GM12865 (cell line): ENCODE data around the gene WNT5B.

Experiments
- DNase-seq: peaks from one replicate; pipeline ENCODE4 v3.0.0; 2010; ENCODE audit warnings: low read depth
- H3K4me3 ChIP-seq: 2 replicates; pipeline ENCODE4 v1.5.1; 2011; ENCODE audit warnings: mild to moderate bottlenecking, low read depth, low read length, control low read depth
- TF ChIP-seq, protein P1 (sequence below): IDR thresholded peaks from 2 replicates; pipeline ENCODE4 v1.5.1; 2011; ENCODE audit warnings: low read length, control low read depth, low read depth, inconsistent platforms; ENCODE audit not compliant: insufficient read depth; ENCODE audit errors: missing control alignments

The WNT5B gene

GRCh38 chr12:1584326-1584725 is 44.7 kb upstream of the WNT5B start:
- TF ChIP-seq, protein P1, sequence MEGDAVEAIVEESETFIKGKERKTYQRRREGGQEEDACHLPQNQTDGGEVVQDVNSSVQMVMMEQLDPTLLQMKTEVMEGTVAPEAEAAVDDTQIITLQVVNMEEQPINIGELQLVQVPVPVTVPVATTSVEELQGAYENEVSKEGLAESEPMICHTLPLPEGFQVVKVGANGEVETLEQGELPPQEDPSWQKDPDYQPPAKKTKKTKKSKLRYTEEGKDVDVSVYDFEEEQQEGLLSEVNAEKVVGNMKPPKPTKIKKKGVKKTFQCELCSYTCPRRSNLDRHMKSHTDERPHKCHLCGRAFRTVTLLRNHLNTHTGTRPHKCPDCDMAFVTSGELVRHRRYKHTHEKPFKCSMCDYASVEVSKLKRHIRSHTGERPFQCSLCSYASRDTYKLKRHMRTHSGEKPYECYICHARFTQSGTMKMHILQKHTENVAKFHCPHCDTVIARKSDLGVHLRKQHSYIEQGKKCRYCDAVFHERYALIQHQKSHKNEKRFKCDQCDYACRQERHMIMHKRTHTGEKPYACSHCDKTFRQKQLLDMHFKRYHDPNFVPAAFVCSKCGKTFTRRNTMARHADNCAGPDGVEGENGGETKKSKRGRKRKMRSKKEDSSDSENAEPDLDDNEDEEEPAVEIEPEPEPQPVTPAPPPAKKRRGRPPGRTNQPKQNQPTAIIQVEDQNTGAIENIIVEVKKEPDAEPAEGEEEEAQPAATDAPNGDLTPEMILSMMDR = no peak
- H3K4me3 ChIP-seq = no peak overlapping the region
- no peak for DNase-seq

DNA sequence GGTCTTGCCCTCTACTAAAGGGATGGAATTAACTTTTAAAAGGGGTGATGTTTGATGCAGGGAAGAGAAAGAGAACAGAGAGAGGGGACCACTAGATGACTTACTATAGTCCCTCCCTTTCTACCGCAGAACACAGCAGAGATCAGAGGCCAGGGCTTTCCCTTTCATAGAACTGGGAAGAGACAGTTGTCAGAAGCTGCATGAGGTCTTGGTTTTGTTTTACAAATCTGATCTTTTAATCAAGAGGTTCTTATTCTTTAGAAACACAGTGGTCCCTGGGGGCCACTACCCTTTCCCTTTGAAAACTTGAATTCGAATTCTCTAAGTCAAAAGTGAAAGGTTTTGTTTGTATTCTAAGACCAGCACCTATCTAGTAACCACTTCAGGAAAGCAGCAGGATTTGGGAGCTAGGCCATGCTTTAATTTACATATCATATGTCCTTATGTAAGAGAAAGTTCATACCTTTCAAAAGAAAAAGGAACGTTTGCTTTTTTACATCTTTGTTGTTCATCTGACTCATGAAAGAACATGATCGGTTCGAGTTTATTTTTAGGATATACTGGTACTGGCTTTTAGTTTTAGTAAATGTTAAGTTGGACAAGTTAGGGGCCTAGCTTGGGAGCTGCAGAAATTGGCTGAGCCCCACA is 41.0 kb upstream of the WNT5B start:
- TF ChIP-seq, protein P1 = no peak
- DNase-seq = peak; percentile 30
- H3K4me3 ChIP-seq = no peak overlapping the region

DNA sequence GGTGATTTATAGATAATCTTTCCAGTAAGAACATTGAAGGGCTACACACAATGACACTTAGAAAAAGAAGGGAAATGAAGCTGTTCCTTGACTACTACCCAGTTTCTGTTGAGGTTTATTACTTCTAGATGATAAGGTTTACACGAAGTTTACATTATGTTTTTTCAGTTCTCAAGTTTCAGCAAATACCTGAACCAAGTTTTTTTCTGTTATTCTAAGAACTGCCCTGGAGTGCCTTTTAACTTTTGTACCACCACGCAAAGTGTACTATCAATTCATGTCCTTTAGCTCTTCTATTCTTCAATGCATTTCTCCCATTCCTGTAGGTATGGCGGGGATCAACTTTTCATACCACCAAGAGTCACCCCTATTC is 40.5 kb upstream of the WNT5B start:
- TF ChIP-seq, protein P1 = no peak
- DNase-seq = no peak
- H3K4me3 ChIP-seq = no peak overlapping the region

DNA sequence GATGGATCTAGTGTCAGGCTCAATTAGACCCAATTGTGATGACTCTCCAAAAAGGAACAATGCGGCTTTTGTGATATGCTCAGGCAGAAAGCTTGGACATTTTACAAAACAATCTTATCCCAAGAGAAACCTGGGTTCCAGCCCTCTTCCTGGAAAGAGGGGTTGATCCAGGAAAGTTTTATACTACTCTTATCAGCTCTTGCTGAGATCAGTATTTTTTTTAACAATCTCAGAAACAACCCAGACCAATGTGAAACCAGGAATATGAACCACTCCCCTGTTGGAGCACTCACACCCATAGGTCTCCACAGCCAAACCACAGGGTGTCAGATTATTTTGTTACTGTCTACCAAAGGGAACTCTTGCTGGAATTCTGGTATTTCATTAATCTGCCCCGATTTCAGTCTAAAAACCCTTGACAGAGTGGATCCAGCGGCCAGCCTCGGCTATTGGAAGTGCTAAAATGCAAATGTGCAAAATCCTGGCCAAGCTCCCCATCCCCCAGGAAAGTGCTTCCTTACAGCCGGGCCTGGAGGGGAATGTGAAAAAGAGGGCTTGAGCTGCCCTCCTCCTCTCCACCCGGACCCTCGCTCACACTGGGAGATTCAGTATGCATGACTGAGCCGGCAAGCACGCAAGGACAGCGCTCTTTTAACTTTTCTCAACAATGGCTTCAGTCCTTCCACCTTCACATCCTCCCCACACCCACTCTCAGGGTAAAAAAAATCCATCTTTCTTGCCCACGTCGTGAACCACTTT is 38.6 kb upstream of the WNT5B start:
- TF ChIP-seq, protein P1 = no peak
- peak overlapping the region; percentile 66; the same call in 1 of the 2 replicates for H3K4me3 ChIP-seq
- DNase-seq = no peak

GRCh38 chr12:1591034-1591433 is 38.0 kb upstream of the WNT5B start:
- H3K4me3 ChIP-seq = peak overlapping the region; percentile 66; the same call in 1 of the 2 replicates
- TF ChIP-seq, protein P1 = no peak
- peak; percentile 42 for DNase-seq

DNA sequence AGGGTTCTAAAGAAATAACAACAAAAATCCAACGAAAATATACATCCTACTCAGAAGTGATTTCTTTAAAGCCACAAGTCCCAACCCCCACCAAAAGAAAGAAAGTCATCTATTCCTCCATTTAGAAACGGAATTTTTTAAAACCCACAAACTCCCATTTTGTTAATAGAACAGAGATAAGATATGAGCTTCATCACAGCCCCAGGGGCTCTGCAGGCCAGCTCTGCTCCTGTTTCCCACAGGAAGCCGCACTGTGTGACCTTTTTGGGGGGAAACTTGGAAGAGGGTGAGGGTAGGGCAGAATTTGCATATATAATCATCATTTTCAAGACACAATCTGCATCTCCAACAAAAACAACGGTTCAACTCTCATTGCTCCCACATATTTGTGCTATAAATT is 37.5 kb upstream of the WNT5B start:
- H3K4me3 ChIP-seq = peak overlapping the region; percentile 66
- TF ChIP-seq, protein P1 = no peak
- no peak for DNase-seq
